Uterus (tissue), 2 donors: ENCODE measurements around the gene GRK5.

ENCODE experiments used
- CTCF ChIP-seq, 4 experiments: fragments of 200-600 bp in 2 of 4; fragments of 450-650 bp in 2 of 4; sonication (generic) in 2 of 4; IDR thresholded peaks; one replicate each; pipeline ENCODE4 v1.5.1; 2016 to 2019; ENCODE audit warnings: antibody characterized with exemption in 4 of 4, mild to moderate bottlenecking in 2 of 4, moderate library complexity in 1 of 4
- POLR2A ChIP-seq, 2 donors: fragments of 450-650 bp; IDR thresholded peaks; one replicate each; pipeline ENCODE4 v1.6.1; 2016; ENCODE audit warnings: antibody characterized with exemption in 2 of 2, mild to moderate bottlenecking in 1 of 2, moderate library complexity in 1 of 2

DNA sequence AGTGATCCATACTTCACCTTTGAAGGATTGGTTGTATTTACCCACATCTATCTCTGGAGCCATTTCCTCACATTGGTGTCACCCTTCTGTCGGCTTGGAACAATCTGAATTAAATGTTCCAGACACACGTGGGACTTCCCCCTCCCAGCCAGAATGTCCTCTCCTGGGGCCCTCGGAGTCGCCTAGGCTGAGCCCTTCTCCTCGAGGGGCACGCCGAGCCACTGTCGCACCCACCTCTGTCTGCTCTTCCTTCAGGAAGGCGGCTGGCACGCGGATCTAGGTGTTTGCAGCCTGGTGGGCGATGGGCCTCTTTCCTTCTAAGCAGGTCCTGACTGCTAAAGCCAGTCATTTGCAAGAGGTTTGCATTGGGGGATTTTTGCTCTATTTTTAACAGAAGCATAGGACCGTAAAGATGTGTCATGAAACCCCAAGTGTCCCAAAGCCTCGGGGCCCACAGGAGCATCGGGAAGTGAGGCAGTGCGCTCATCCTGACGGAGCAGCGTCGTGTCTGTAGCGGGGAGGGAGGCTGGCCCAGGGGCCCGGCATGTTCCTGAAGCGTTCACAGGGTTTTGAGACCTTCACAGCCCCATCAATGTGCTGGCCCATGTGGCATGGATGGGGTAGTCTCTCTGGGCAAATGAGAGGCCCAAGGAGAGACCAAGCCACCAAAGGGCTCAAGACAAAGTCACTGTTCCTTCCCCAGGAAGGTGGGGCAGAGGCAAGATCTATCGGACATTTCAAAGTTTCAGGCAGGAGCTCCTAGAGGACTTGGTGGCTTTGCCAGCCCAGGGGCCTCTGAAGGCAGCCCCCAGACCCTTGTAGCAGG lies 248.5 kb downstream of the GRK5 start:
- TF ChIP-seq CTCF (IDR thresholded peaks at IDR 0.05) (no peak), POLR2A (IDR thresholded peaks at IDR 0.05) (no peak)
